K562 (cell line): ENCODE measurements around the gene PAK1IP1. TPM values are rescaled to one million over a fixed set of nuclear protein-coding genes. Genes with fewer than 3 reads are reported as not detected.

Experiments
- CBX3 ChIP-seq, 2 experiments: IDR thresholded peaks; 1 replicate in 1 of 2; 2 replicates in 1 of 2; pipeline ENCODE4 v1.6.1; 2012; ENCODE audit warnings: inconsistent platforms in 2 of 2, low read length in 2 of 2, borderline replicate concordance in 1 of 2, control low read depth in 1 of 2
- CC2D1A ChIP-seq: fragments of 450-650 bp; IDR thresholded peaks from 2 replicates; pipeline ENCODE4 v1.6.1; 2017; ENCODE audit warnings: mild to moderate bottlenecking
- CEBPB ChIP-seq: fragments of 450-650 bp; IDR thresholded peaks from 2 replicates; pipeline ENCODE4 v1.6.1; 2016; ENCODE audit warnings: missing genetic modification characterization, missing compliant biosample characterization
- CREM ChIP-seq: IDR thresholded peaks from 2 replicates; pipeline ENCODE4 v1.6.1; 2014; ENCODE audit warnings: antibody characterized with exemption, low read depth
- CTBP1 ChIP-seq: fragments of 450-650 bp; IDR thresholded peaks from 2 replicates; pipeline ENCODE4 v1.6.1; 2016; ENCODE audit warnings: borderline replicate concordance
- EGR1 ChIP-seq: fragments of 450-650 bp; conservative IDR thresholded peaks from 2 replicates; pipeline ENCODE4 v1.6.1; 2017; ENCODE audit warnings: mild to moderate bottlenecking
- ELF1 ChIP-seq: fragments of 200-800 bp; sonication (Bioruptor generic); IDR thresholded peaks from 2 replicates; pipeline ENCODE4 v1.6.1; 2016; ENCODE audit warnings: missing genetic modification characterization, missing compliant biosample characterization
- ESRRB ChIP-seq: fragments of 250-450 bp; sonication (Bioruptor Pico); IDR thresholded peaks from 2 replicates; pipeline ENCODE4 v1.5.0; 2020; ENCODE audit warnings: mild to moderate bottlenecking, moderate library complexity, borderline replicate concordance
- GATAD2B ChIP-seq: fragments of 450-650 bp; IDR thresholded peaks from 2 replicates; pipeline ENCODE4 v1.6.1; 2017; ENCODE audit warnings: mild to moderate bottlenecking, borderline replicate concordance
- LARP7 ChIP-seq: fragments of 450-650 bp; IDR thresholded peaks from 2 replicates; pipeline ENCODE4 v1.6.1; 2016
- NR2C1 ChIP-seq, 2 experiments: fragments of 450-650 bp; IDR thresholded peaks; 2 replicates each; pipeline ENCODE4 v1.6.1; 2017; ENCODE audit warnings: mild to moderate bottlenecking in 2 of 2, antibody characterized with exemption in 1 of 2, inconsistent platforms in 1 of 2, missing compliant biosample characterization in 1 of 2, missing genetic modification characterization in 1 of 2
- RB1 ChIP-seq: fragments of 450-650 bp; IDR thresholded peaks from 2 replicates; pipeline ENCODE4 v1.6.1; 2017; ENCODE audit warnings: low read depth, mild to moderate bottlenecking
- SOX6 ChIP-seq: fragments of 450-650 bp; IDR thresholded peaks from 2 replicates; pipeline ENCODE4 v1.6.1; 2014; ENCODE audit warnings: mild to moderate bottlenecking
- ZFX ChIP-seq: sonication (generic); formaldehyde crosslinking; IDR thresholded peaks from 2 replicates; pipeline ENCODE4 v1.8.0; 2022; ENCODE audit warnings: mild to moderate bottlenecking, missing genetic modification reagents, moderate library complexity
- ZNF445 ChIP-seq: fragments of 250-450 bp; sonication (Bioruptor Pico); IDR thresholded peaks from 2 replicates; pipeline ENCODE4 v1.4.0; 2020; ENCODE audit warnings: low read depth, mild to moderate bottlenecking, moderate library complexity
- polyA plus RNA-seq, 8 experiments: library from polyadenylated mRNA; depleted of rRNA in 4 of 8; stranded (reverse) in 5 of 8; unstranded in 3 of 8; fragments of >200 nt; fragmentation: Nextera tagmentation in 2 of 8; fragmentation: Illumina TruSeq in 1 of 8; extraction: Ambion mirVana in 2 of 8; extraction: Trizol in 1 of 8; gene quantifications; 2 replicates each; pipeline versions ENCODE4 v1.2.1 to v1.2.3, GENCODE V29; 2011 to 2014; ENCODE audit warnings: inconsistent platforms in 1 of 8, missing spikeins in 1 of 8
- total RNA-seq, 7 experiments: library from RNA; depleted of rRNA in 6 of 7; stranded (reverse); fragments of >200 nt in 6 of 7; fragmentation: Illumina TruSeq in 2 of 7; extraction: Trizol in 2 of 7; gene quantifications; 2 replicates each; pipeline versions ENCODE4 v1.2.1 to v1.2.3, GENCODE V29; 2011 to 2021; ENCODE audit warnings: low replicate concordance in 1 of 7
- TF ChIP-seq, protein P1 (sequence below): sonication (generic); formaldehyde crosslinking; IDR thresholded peaks from 2 replicates; pipeline ENCODE4 v1.9.0; 2022; ENCODE audit warnings: mild to moderate bottlenecking, missing genetic modification reagents
- TF ChIP-seq, protein P2 (sequence below): fragments of 250-450 bp; sonication (Bioruptor Pico); IDR thresholded peaks from 2 replicates; pipeline ENCODE4 v1.4.0; 2020; ENCODE audit warnings: borderline replicate concordance
- TF ChIP-seq, protein P3 (sequence below), 2 experiments: IDR thresholded peaks; 2 replicates each; pipeline ENCODE4 v1.6.1; 2011; ENCODE audit warnings: borderline replicate concordance in 1 of 2, control low read depth in 1 of 2, low read depth in 1 of 2, low read length in 1 of 2, mild to moderate bottlenecking in 1 of 2, mixed read lengths in 1 of 2, moderate library complexity in 1 of 2; ENCODE audit not compliant: insufficient read depth in 1 of 2, insufficient read length in 1 of 2, poor library complexity in 1 of 2, severe bottlenecking in 1 of 2; ENCODE audit errors: extremely low read depth in 1 of 2
- TF ChIP-seq, protein P4 (sequence below), 2 experiments: fragments of 450-650 bp in 1 of 2; sonication (generic) in 1 of 2; formaldehyde crosslinking; conservative IDR thresholded peaks; 2 replicates each; pipeline versions ENCODE4 v1.4.0 to v1.8.1; 2020 to 2022; ENCODE audit warnings: mild to moderate bottlenecking in 1 of 2, missing genetic modification reagents in 1 of 2

The PAK1IP1 gene
- total and polyA plus RNA-seq, 9 of the 15 experiments (the other 6 are each of a cell fraction or from before 2014, with no cell fraction given): 50.0 to 200 (median 87.0) TPM

DNA sequence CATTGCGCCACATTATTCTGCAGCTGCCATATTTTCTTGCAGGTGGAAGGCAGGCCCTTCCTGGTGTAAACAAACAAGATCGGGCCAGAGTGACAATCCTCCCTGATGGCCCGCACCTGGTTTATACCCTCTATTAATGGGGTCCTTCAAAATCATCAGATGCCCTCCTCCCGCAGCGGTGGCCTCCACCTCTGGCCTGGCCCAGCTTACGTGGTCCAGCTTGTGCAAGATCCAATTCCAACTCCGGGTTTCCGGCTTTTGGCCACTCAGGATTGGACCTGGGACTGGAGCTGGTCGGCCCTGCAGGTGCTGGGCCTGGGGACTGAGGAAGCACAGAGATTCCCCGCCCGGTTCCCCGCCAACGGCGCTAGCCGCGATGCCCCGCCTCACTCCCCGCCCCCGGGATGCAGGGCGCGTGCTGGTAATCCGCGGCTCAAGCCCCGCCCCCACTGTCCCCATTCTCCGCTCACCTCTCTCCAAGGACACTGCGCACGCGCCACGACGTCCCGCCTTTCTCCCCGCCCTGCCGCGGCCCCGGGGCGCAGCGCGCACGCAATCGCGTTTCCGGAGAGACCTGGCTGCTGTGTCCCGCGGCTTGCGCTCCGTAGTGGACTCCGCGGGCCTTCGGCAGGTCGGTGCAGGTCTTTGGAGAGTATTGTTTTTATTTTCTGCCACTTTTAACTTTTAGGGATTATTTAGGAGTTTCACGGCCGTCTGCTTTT is 52.6 kb downstream of the PAK1IP1 start, which contains the start of gene TMEM14B (continued):
- TF ChIP-seq, protein P1, sequence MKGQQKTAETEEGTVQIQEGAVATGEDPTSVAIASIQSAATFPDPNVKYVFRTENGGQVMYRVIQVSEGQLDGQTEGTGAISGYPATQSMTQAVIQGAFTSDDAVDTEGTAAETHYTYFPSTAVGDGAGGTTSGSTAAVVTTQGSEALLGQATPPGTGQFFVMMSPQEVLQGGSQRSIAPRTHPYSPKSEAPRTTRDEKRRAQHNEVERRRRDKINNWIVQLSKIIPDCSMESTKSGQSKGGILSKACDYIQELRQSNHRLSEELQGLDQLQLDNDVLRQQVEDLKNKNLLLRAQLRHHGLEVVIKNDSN (CRISPR knock-in tag): peak; percentile 81
- TF ChIP-seq ESRRB (CRISPR knock-in tag) (no peak), NR2C1 (IDR thresholded peaks at IDR 0.05) (no peak), NR2C1 (tag; IDR thresholded peaks at IDR 0.05) (no peak), CTBP1 (peak; percentile 90), ZFX (CRISPR knock-in tag) (peak; percentile 92), ZNF445 (no peak), SOX6 (no peak; the same call in 1 of the 2 replicates), ELF1 (tag) (peak; percentile 75), EGR1 (peak; percentile 94), LARP7 (no peak), CC2D1A (no peak), CEBPB (tag) (peak; percentile 95), RB1 (peak; percentile 95), CREM (peak; percentile 84), GATAD2B (0 out of 2 replicates have a peak, but pooled peaks have one; percentile 19), CBX3 (IDR thresholded peaks at IDR 0.05; ENCODE audit: borderline replicate concordance in 1 of 2, low read length in 2 of 2) (peak in 1 of 2 experiments; percentile 87; a peak in 1 of 3 replicates)
- TF ChIP-seq, protein P2, sequence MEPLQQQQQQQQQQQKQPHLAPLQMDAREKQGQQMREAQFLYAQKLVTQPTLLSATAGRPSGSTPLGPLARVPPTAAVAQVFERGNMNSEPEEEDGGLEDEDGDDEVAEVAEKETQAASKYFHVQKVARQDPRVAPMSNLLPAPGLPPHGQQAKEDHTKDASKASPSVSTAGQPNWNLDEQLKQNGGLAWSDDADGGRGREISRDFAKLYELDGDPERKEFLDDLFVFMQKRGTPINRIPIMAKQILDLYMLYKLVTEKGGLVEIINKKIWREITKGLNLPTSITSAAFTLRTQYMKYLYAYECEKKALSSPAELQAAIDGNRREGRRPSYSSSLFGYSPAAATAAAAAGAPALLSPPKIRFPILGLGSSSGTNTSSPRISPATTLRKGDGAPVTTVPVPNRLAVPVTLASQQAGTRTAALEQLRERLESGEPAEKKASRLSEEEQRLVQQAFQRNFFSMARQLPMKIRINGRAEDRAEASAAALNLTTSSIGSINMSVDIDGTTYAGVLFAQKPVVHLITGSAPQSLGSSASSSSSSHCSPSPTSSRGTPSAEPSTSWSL (CRISPR knock-in tag): peak; percentile 10; the same call in 1 of the 2 replicates
- TF ChIP-seq, protein P3, sequence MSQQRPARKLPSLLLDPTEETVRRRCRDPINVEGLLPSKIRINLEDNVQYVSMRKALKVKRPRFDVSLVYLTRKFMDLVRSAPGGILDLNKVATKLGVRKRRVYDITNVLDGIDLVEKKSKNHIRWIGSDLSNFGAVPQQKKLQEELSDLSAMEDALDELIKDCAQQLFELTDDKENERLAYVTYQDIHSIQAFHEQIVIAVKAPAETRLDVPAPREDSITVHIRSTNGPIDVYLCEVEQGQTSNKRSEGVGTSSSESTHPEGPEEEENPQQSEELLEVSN (IDR thresholded peaks at IDR 0.05; ENCODE audit: borderline replicate concordance in 1 of 2, extremely low read depth in 1 of 2, insufficient read depth in 1 of 2, insufficient read length in 1 of 2, low read depth in 1 of 2, low read length in 1 of 2, poor library complexity in 1 of 2, severe bottlenecking in 1 of 2): peak; percentile 80 to 96
- TF ChIP-seq, protein P4, sequence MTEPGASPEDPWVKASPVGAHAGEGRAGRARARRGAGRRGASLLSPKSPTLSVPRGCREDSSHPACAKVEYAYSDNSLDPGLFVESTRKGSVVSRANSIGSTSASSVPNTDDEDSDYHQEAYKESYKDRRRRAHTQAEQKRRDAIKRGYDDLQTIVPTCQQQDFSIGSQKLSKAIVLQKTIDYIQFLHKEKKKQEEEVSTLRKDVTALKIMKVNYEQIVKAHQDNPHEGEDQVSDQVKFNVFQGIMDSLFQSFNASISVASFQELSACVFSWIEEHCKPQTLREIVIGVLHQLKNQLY (CRISPR knock-in tag; conservative IDR thresholded peaks at IDR 0.05): 0 out of 4 replicates have a peak, but pooled peaks of 1 of the 2 experiments have one; percentile 25
